Gastrocnemius medialis (tissue), 4 donors: ENCODE measurements around the gene RNF125.

Experiments used
- POLR2A ChIP-seq, 2 donors: fragments of 450-650 bp; IDR thresholded peaks; one replicate each; pipeline ENCODE4 v1.6.1; 2017; ENCODE audit warnings: antibody characterized with exemption in 2 of 2, mild to moderate bottlenecking in 2 of 2, moderate library complexity in 2 of 2
- TF ChIP-seq, protein P1 (sequence below), 5 experiments: fragments of 450-650 bp in 3 of 5; fragments of 200-600 bp in 2 of 5; sonication (generic) in 2 of 5; IDR thresholded peaks in 4 of 5; conservative IDR thresholded peaks in 1 of 5; 1 replicate in 4 of 5; 2 replicates in 1 of 5; pipeline ENCODE4 v1.5.1; 2016 to 2019; ENCODE audit warnings: antibody characterized with exemption in 5 of 5, mild to moderate bottlenecking in 3 of 5, moderate library complexity in 3 of 5

DNA sequence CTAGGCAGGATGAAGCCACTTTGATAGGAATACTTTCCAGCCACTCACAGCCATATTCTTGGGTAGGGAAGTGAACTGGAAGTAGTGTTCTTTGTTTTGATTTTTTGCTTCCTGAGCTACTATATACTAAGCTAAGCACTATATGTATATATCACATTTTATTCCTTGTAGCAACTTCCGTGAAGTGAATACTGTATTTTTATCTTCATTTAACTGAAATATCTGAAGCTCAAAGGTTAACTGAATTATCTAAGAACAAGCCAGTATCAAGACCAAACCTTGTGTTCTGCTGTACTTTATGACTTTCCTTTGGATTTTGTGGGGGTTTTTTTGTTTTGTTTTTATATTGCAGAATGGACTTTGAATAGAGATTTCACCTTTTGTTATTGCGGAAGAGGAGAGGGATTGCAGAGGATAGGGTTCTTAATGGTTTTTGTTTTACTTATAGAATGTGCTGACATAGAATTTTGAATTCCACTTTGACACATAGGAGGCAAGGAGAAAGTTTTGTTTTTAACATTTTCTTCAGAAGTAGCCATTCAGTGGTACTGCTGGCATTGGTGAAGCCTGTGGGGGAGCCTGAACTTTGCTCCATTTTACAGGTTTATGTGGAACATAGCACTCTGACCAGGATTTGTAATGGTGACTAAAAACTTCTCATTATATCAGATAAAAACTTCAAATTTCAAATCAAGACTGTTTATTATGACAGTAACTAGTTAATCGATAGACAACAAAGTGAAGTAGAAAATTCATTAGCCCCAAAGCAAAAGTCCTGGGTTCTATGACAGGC, 48.9 kb downstream of the RNF125 start:
- TF ChIP-seq, protein P1, sequence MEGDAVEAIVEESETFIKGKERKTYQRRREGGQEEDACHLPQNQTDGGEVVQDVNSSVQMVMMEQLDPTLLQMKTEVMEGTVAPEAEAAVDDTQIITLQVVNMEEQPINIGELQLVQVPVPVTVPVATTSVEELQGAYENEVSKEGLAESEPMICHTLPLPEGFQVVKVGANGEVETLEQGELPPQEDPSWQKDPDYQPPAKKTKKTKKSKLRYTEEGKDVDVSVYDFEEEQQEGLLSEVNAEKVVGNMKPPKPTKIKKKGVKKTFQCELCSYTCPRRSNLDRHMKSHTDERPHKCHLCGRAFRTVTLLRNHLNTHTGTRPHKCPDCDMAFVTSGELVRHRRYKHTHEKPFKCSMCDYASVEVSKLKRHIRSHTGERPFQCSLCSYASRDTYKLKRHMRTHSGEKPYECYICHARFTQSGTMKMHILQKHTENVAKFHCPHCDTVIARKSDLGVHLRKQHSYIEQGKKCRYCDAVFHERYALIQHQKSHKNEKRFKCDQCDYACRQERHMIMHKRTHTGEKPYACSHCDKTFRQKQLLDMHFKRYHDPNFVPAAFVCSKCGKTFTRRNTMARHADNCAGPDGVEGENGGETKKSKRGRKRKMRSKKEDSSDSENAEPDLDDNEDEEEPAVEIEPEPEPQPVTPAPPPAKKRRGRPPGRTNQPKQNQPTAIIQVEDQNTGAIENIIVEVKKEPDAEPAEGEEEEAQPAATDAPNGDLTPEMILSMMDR (IDR thresholded peaks at IDR 0.05 in 4 of 5, conservative IDR thresholded peaks at IDR 0.05 in 1 of 5): no peak
- no peak for TF ChIP-seq POLR2A (IDR thresholded peaks at IDR 0.05)
